ENCODE data around the gene GRID1.

DNA sequence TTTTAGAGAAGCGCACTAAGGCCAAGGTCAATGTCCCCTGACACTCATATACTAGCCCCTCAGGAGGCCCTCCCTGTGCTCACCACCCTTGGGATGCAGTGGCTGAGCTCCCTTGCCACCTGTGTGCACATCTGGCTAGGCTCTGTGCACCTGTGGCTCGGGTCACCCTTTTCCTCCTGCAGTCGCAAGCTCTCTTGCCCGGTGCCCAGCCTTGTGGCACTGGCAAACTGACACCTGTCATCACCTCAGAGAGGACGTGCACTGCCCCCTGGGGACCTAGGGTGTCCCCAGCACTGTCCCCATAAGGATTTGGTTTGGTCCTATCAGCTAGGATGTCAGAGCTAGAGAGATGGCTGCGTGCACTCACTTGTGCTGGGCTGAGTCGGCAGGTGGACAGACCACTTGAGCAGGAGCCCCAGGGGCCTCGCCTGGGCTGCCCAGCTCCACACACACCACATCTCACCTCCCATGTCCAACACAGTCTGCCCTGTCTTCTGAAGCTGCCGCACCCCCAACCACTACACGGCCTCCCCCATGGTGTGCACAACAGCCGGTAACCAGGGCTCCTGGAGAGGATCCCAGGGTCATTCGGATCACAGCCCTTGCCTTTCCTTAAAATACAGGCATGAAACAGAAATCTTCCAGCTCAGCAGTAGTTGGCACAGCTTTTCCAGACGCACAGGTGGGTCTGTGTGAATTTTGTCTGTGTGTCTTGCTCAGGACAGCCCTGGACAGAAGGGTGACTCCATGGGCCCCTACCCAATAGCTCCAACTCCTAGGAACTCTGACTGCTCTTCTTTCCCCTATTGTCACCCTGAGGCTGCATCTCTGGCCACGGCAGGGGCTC lies 111.0 kb downstream of the GRID1 start:
- TF ChIP-seq, protein P1, sequence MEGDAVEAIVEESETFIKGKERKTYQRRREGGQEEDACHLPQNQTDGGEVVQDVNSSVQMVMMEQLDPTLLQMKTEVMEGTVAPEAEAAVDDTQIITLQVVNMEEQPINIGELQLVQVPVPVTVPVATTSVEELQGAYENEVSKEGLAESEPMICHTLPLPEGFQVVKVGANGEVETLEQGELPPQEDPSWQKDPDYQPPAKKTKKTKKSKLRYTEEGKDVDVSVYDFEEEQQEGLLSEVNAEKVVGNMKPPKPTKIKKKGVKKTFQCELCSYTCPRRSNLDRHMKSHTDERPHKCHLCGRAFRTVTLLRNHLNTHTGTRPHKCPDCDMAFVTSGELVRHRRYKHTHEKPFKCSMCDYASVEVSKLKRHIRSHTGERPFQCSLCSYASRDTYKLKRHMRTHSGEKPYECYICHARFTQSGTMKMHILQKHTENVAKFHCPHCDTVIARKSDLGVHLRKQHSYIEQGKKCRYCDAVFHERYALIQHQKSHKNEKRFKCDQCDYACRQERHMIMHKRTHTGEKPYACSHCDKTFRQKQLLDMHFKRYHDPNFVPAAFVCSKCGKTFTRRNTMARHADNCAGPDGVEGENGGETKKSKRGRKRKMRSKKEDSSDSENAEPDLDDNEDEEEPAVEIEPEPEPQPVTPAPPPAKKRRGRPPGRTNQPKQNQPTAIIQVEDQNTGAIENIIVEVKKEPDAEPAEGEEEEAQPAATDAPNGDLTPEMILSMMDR (optimal IDR thresholded peaks at IDR 0.05 in 1 of 3, IDR thresholded peaks at IDR 0.05 in 1 of 3, conservative IDR thresholded peaks at IDR 0.05 in 1 of 3; ENCODE audit: extremely low read depth in 1 of 3, insufficient read depth in 2 of 3, low read length in 3 of 3) = no peak
- TF ChIP-seq EZH2 (IDR thresholded peaks at IDR 0.05; ENCODE audit: low read length) = no peak
